ENCODE results near the gene MACROD2.

MACROD2 gene

GRCh38 chr20:14401479-14402138 lies 406.3 kb downstream of the MACROD2 start:
- in situ Hi-C loops (cut with MboI; ENCODE audit: low sequenced_read_pairs) = no loop called here

GRCh38 chr20:14404515-14404914 lies 409.2 kb downstream of the MACROD2 start:
- in situ Hi-C loops (cut with MboI; ENCODE audit: low sequenced_read_pairs) = no loop called here

GRCh38 chr20:14406495-14406894 lies 411.2 kb downstream of the MACROD2 start:
- in situ Hi-C loops (cut with MboI; ENCODE audit: low sequenced_read_pairs) = no loop called here

GRCh38 chr20:14407336-14407735 lies 412.0 kb downstream of the MACROD2 start:
- in situ Hi-C loops (cut with MboI; ENCODE audit: low sequenced_read_pairs) = no loop called here

GRCh38 chr20:14410869-14411555 lies 415.7 kb downstream of the MACROD2 start:
- in situ Hi-C loops (cut with MboI; ENCODE audit: low sequenced_read_pairs) = no loop called here

- in situ Hi-C loops (cut with MboI; ENCODE audit: low sequenced_read_pairs) = no loop called here
Observed at GRCh38 chr20:14412065-14412681, 416.9 kb downstream of the MACROD2 start.

- in situ Hi-C loops (cut with MboI; ENCODE audit: low sequenced_read_pairs) = no loop called here
Observed at GRCh38 chr20:14413835-14414234, 418.5 kb downstream of the MACROD2 start.

- in situ Hi-C loops (cut with MboI; ENCODE audit: low sequenced_read_pairs) = no loop called here
Observed at GRCh38 chr20:14414560-14414959, 419.2 kb downstream of the MACROD2 start.

GRCh38 chr20:14415467-14415866 lies 420.2 kb downstream of the MACROD2 start:
- in situ Hi-C loops (cut with MboI; ENCODE audit: low sequenced_read_pairs) = no loop called here

GRCh38 chr20:14418376-14418775 lies 423.1 kb downstream of the MACROD2 start:
- in situ Hi-C loops (cut with MboI; ENCODE audit: low sequenced_read_pairs) = no loop called here

- in situ Hi-C loops (cut with MboI; ENCODE audit: low sequenced_read_pairs) = no loop called here
Observed at GRCh38 chr20:14422892-14423291, 427.6 kb downstream of the MACROD2 start.

- in situ Hi-C loops (cut with MboI; ENCODE audit: low sequenced_read_pairs) = no loop called here
Observed at GRCh38 chr20:14431568-14431967, 436.3 kb downstream of the MACROD2 start.

GRCh38 chr20:14432085-14432484 lies 436.8 kb downstream of the MACROD2 start:
- in situ Hi-C loops (cut with MboI; ENCODE audit: low sequenced_read_pairs) = no loop called here

GRCh38 chr20:14432597-14432996 lies 437.3 kb downstream of the MACROD2 start:
- in situ Hi-C loops (cut with MboI; ENCODE audit: low sequenced_read_pairs) = no loop called here

- in situ Hi-C loops (cut with MboI; ENCODE audit: low sequenced_read_pairs) = no loop called here
Observed at GRCh38 chr20:14434384-14435136, 439.2 kb downstream of the MACROD2 start.

GRCh38 chr20:14441201-14441600 lies 445.9 kb downstream of the MACROD2 start:
- in situ Hi-C loops (cut with MboI; ENCODE audit: low sequenced_read_pairs) = no loop called here

GRCh38 chr20:14444106-14444505 lies 448.8 kb downstream of the MACROD2 start:
- in situ Hi-C loops (cut with MboI; ENCODE audit: low sequenced_read_pairs) = no loop called here

GRCh38 chr20:14445310-14445709 lies 450.0 kb downstream of the MACROD2 start:
- in situ Hi-C loops (cut with MboI; ENCODE audit: low sequenced_read_pairs) = no loop called here

- in situ Hi-C loops (cut with MboI; ENCODE audit: low sequenced_read_pairs) = no loop called here
Observed at GRCh38 chr20:14445902-14446301, 450.6 kb downstream of the MACROD2 start.

- in situ Hi-C loops (cut with MboI; ENCODE audit: low sequenced_read_pairs) = no loop called here
Observed at GRCh38 chr20:14446446-14446845, 451.1 kb downstream of the MACROD2 start.

GRCh38 chr20:14449323-14449722 lies 454.0 kb downstream of the MACROD2 start:
- in situ Hi-C loops (cut with MboI; ENCODE audit: low sequenced_read_pairs) = no loop called here
